KMS-11 (cell line): ENCODE data around the gene HS3ST3A1.

ENCODE experiments used
- H2AFZ ChIP-seq: fragments of 200-600 bp; sonication (generic); 2 replicates; pipeline ENCODE4 v1.6.1; 2016; ENCODE audit warnings: antibody characterized with exemption, mixed run types, low read depth
- H3K27ac ChIP-seq: fragments of 200-600 bp; sonication (generic); 2 replicates; pipeline ENCODE4 v1.6.1; 2016; ENCODE audit warnings: mild to moderate bottlenecking, mixed run types
- H3K27me3 ChIP-seq: fragments of 200-600 bp; sonication (generic); 2 replicates; pipeline ENCODE4 v1.6.1; 2017; ENCODE audit warnings: mild to moderate bottlenecking, low read depth, mixed run types, moderate library complexity; ENCODE audit not compliant: insufficient read depth
- H3K36me3 ChIP-seq: fragments of 200-600 bp; sonication (generic); 2 replicates; pipeline ENCODE4 v1.6.1; 2017; ENCODE audit warnings: mild to moderate bottlenecking, mixed run types; ENCODE audit not compliant: insufficient read depth
- H3K4me1 ChIP-seq: fragments of 200-600 bp; sonication (generic); 2 replicates; pipeline ENCODE4 v1.6.1; 2016; ENCODE audit warnings: mild to moderate bottlenecking, low read depth, mixed run types; ENCODE audit not compliant: poor library complexity, severe bottlenecking
- H3K4me2 ChIP-seq: fragments of 200-600 bp; sonication (generic); 2 replicates; pipeline ENCODE4 v1.7.0; 2016; ENCODE audit warnings: mild to moderate bottlenecking, mixed run types
- H3K4me3 ChIP-seq: fragments of 200-600 bp; sonication (generic); IDR thresholded peaks from 2 replicates; pipeline ENCODE4 v1.6.1; 2017; ENCODE audit warnings: low read depth, low read length, mixed read lengths; ENCODE audit not compliant: insufficient read depth
- H3K79me2 ChIP-seq: fragments of 200-600 bp; sonication (generic); 2 replicates; pipeline ENCODE4 v1.6.1; 2016; ENCODE audit warnings: low read depth, mixed run types; ENCODE audit not compliant: insufficient read depth
- H3K9ac ChIP-seq: fragments of 200-600 bp; sonication (generic); 2 replicates; pipeline ENCODE4 v1.6.1; 2016; ENCODE audit warnings: mild to moderate bottlenecking, mixed run types
- H4K20me1 ChIP-seq: fragments of 200-600 bp; sonication (generic); 2 replicates; pipeline ENCODE4 v1.6.1; 2016; ENCODE audit warnings: mild to moderate bottlenecking, mixed run types; ENCODE audit not compliant: insufficient read depth
- TF ChIP-seq, protein P1 (sequence below): fragments of 200-600 bp; sonication (generic); conservative IDR thresholded peaks from 2 replicates; pipeline ENCODE4 v1.6.1; 2017; ENCODE audit warnings: low read depth, mild to moderate bottlenecking, antibody characterized with exemption, low read length, moderate library complexity, mixed read lengths

HS3ST3A1 gene

DNA sequence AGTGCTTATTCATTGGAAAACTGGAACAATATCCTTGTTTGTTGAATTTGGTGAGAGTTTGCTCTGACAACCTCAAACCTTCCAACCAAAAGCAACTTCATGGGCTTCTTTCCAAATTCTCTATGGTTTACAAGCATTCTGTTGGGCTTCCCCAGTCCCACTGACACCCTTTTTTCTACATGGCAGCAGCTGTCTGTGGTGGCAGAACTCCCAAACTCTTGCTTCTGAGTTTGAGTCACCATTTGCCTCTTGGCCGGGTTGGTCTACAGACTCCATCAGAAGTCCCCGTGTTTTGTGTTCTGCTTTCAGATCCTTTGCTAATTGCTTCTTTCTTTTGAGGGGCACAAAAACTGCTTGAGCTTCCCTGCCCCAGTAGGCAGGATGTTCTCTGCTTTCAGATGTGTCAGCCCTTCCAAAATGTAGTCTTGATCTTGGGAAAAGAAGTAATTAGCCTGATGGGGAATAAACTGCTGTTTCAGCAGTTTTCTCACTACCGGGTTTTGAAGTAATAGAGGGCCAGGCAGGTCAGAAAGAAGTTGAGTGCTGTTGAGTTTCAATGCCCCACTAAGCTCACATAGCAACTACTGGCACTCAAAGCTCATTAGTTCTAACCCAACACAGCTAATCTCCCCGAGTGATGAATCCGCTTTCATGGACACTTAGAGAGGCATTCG lies 80.7 kb downstream of the HS3ST3A1 start:
- Histone ChIP-seq H3K27ac (no peak overlapping the region), H3K4me1 (no peaks in the 10 kb centered on the region), H4K20me1 (no peaks in the 10 kb centered on the region), H3K9ac (no peak overlapping the region), H3K79me2 (no peaks in the 10 kb centered on the region), H2AFZ (no peak overlapping the region), H3K4me3 (no peak overlapping the region), H3K27me3 (no peaks in the 10 kb centered on the region), H3K36me3 (no peaks in the 10 kb centered on the region), H3K4me2 (no peak overlapping the region)
- TF ChIP-seq, protein P1, sequence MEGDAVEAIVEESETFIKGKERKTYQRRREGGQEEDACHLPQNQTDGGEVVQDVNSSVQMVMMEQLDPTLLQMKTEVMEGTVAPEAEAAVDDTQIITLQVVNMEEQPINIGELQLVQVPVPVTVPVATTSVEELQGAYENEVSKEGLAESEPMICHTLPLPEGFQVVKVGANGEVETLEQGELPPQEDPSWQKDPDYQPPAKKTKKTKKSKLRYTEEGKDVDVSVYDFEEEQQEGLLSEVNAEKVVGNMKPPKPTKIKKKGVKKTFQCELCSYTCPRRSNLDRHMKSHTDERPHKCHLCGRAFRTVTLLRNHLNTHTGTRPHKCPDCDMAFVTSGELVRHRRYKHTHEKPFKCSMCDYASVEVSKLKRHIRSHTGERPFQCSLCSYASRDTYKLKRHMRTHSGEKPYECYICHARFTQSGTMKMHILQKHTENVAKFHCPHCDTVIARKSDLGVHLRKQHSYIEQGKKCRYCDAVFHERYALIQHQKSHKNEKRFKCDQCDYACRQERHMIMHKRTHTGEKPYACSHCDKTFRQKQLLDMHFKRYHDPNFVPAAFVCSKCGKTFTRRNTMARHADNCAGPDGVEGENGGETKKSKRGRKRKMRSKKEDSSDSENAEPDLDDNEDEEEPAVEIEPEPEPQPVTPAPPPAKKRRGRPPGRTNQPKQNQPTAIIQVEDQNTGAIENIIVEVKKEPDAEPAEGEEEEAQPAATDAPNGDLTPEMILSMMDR, result no peak

DNA sequence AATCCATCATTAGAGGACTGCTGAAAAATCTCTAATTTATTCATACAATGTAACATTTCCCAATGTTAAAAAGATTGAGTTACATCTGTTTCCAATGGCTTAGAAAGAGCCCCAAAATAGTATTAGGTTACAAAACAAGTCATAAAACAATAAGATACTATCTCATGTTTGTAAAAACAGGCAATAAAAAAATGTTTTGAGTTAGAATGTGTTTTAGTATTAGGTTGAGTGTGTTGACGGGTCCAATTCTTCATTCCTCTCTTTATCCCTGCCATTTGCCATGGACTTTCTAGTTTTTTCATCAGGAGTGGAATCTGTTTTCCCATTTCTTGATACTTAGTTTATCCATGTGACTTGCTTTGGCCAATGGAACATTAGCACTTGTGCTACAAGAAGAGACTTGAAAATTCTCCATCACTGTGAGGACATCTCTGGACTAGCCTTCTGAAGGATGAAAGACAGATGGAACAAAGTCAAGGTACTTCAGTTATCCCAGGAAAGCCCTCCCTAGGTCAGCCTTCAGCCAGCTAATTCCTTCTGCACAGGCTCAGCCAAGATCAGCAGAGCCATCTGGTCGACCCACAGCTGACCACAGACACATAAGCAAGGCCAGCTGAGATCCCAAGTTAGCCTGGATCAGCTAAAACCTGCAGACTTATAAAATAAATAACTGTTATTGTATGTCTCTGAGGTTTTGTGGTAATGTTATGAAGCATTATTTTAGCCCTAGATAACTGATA lies 83.3 kb downstream of the HS3ST3A1 start:
- no peak overlapping the region for H3K27ac ChIP-seq
- no peaks in the 10 kb centered on the region for H3K79me2 ChIP-seq
- no peak overlapping the region for H3K9ac ChIP-seq
- no peak overlapping the region for H3K4me2 ChIP-seq
- H2AFZ ChIP-seq, result no peak overlapping the region
- no peaks in the 10 kb centered on the region for H4K20me1 ChIP-seq
- no peak overlapping the region for H3K4me3 ChIP-seq
- TF ChIP-seq, protein P1, result no peak
- no peaks in the 10 kb centered on the region for H3K27me3 ChIP-seq
- no peaks in the 10 kb centered on the region for H3K36me3 ChIP-seq
- no peaks in the 10 kb centered on the region for H3K4me1 ChIP-seq

DNA sequence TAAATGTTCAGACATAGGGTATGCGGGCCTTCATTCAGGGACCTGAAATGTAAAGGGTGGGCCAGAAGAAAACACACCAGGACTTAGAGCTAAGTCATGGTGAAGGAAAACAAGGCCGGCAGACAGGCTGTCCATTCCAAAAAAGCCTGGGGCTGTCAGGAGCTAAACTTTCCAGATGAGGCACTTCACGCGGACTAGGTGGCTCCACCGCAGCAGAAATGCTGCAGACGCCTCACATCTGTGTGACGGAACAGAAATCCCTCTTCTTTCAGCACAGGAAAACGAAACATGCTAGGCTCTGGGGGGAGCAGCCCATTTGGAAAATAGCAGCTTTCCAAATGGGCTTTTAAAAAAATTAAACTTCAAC lies 88.7 kb downstream of the HS3ST3A1 start:
- H2AFZ ChIP-seq, result no peak overlapping the region
- no peaks in the 10 kb centered on the region for H3K27me3 ChIP-seq
- no peak overlapping the region for H3K4me2 ChIP-seq
- H3K9ac ChIP-seq, result no peak overlapping the region
- no peaks in the 10 kb centered on the region for H3K79me2 ChIP-seq
- no peak overlapping the region for H3K4me3 ChIP-seq
- no peaks in the 10 kb centered on the region for H3K36me3 ChIP-seq
- H3K4me1 ChIP-seq, result no peaks in the 10 kb centered on the region
- no peaks in the 10 kb centered on the region for H4K20me1 ChIP-seq
- H3K27ac ChIP-seq, result no peak overlapping the region
- TF ChIP-seq, protein P1, result no peak

DNA sequence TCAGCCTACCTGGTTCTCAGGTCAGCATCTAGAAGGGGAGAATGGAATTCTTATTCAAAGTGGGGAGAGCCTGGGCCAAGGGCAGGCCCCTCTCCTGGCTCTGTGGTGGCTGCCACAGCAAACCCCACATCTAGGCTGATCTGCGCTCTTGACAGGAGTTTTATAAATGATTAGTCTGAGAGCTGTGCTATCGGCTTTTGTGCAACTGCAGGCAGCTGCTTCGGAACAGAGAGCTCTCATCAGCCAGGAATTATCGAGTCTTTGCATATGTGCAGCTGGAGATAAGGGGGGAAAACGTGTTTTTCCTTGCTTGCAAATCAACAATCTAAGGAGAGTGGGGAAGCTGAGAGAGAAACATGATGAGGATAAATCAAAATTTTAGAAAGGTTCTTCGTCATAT lies 91.7 kb downstream of the HS3ST3A1 start:
- Histone ChIP-seq H3K79me2 (no peaks in the 10 kb centered on the region), H3K4me3 (no peak overlapping the region), H3K9ac (no peak overlapping the region), H3K4me1 (no peaks in the 10 kb centered on the region), H2AFZ (no peak overlapping the region), H3K36me3 (no peaks in the 10 kb centered on the region), H3K4me2 (no peak overlapping the region), H4K20me1 (no peaks in the 10 kb centered on the region), H3K27ac (no peak overlapping the region), H3K27me3 (no peaks in the 10 kb centered on the region)
- TF ChIP-seq, protein P1, result no peak
